ENCODE measurements around the gene DCTPP1.

DCTPP1 gene

DNA sequence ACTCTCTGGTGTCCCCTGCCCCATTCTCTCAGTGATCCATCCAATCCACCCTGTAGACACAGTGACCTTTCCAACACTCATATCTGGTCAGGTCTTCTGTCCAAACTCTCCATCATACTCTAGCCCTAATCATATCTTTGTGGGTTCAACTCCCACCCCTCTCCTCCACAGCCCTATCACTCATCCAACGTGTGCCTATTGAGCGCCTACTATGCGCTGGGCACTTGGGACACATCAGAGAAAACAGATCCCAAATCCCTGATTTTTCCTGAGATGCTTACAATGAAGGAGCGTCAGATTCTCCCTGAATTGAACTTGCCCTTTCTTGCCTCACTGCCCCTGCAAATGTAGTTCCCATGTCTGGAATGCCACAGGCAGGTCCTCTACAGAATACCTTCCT lies 1.8 kb downstream of the DCTPP1 start:
- Histone ChIP-seq H3K79me2 (ENCODE audit: control insufficient read depth, insufficient read depth, low read length) (peaks cover 4% of the 10 kb centered on the region), H3K56ac (ENCODE audit: low read length) (no peak overlapping the region), H3K27me3 (ENCODE audit: insufficient read depth, low read length, poor library complexity) (no peaks in the 10 kb centered on the region), H3K18ac (ENCODE audit: low read length) (no peak overlapping the region), H3K23ac (ENCODE audit: low read length) (no peak overlapping the region), H3K4me1 (ENCODE audit: control insufficient read depth, low read depth, low read length) (peaks cover 2% of the 10 kb centered on the region), H4K5ac (ENCODE audit: low read length) (no peak overlapping the region), H3K4me3 (ENCODE audit: low read length) (no peak overlapping the region), H2BK15ac (replicated peaks; ENCODE audit: low read depth) (no peak overlapping the region), H3K79me1 (ENCODE audit: low read length) (peaks cover 10% of the 10 kb centered on the region), H4K8ac (ENCODE audit: low read depth, low read length) (no peak overlapping the region), H3K27ac (ENCODE audit: low read depth, low read length) (no peak overlapping the region), H2BK120ac (ENCODE audit: low read depth, low read length) (no peak overlapping the region), H2AK5ac (ENCODE audit: low read length) (no peak overlapping the region), H3K36me3 (ENCODE audit: control insufficient read depth, insufficient read depth, low read length) (peaks cover 7% of the 10 kb centered on the region), H2BK5ac (ENCODE audit: low read length) (no peak overlapping the region), H3K4me2 (ENCODE audit: low read length) (no peak overlapping the region), H3K4ac (ENCODE audit: low read depth, low read length) (no peak overlapping the region), H3K9ac (ENCODE audit: low read length) (no peak overlapping the region)
- DNase-seq = no peak
- no CpG with 5 or more reads among the region's 4 CpGs for WGBS (ENCODE audit: extremely low coverage, insufficient coverage, low lambda C conversion rate)

DNA sequence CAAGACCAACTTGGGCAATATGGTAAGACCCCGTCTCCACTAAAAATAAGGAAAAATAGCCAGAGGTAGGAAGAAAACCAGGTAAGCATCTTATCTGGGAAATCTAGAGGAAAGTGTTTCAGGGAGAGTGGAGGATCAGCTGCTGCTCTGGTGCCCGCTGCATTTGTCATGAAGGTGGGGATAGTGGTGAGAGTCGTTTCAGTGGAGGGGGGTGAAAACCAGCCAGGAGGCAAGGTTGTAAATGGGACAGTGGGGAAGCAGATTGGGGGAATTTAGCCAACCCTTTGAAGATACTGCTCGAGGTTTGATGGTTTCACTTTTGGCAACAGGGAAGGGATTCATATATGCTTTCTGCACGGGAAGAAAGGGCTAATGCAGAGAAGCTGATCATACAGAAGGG lies 8.8 kb downstream of the DCTPP1 start:
- no peak overlapping the region for H2BK15ac ChIP-seq (replicated peaks; ENCODE audit: low read depth)
- no peak overlapping the region for H2AK5ac ChIP-seq (ENCODE audit: low read length)
- H3K36me3 ChIP-seq (ENCODE audit: control insufficient read depth, insufficient read depth, low read length) = peaks cover 9% of the 10 kb centered on the region
- no peak overlapping the region for H3K4ac ChIP-seq (ENCODE audit: low read depth, low read length)
- H3K9ac ChIP-seq (ENCODE audit: low read length) = no peak overlapping the region
- no peak for DNase-seq
- H3K23ac ChIP-seq (ENCODE audit: low read length) = no peak overlapping the region
- no peak overlapping the region for H3K56ac ChIP-seq (ENCODE audit: low read length)
- no peak overlapping the region for H3K4me2 ChIP-seq (ENCODE audit: low read length)
- no peak overlapping the region for H3K4me3 ChIP-seq (ENCODE audit: low read length)
- no peak overlapping the region for H3K18ac ChIP-seq (ENCODE audit: low read length)
- H3K27ac ChIP-seq (ENCODE audit: low read depth, low read length) = no peak overlapping the region
- H3K4me1 ChIP-seq (ENCODE audit: control insufficient read depth, low read depth, low read length) = no peaks in the 10 kb centered on the region
- H3K79me2 ChIP-seq (ENCODE audit: control insufficient read depth, insufficient read depth, low read length) = no peaks in the 10 kb centered on the region
- no peak overlapping the region for H4K5ac ChIP-seq (ENCODE audit: low read length)
- no peak overlapping the region for H2BK5ac ChIP-seq (ENCODE audit: low read length)
- peaks cover 4% of the 10 kb centered on the region for H3K79me1 ChIP-seq (ENCODE audit: low read length)
- no peaks in the 10 kb centered on the region for H3K27me3 ChIP-seq (ENCODE audit: insufficient read depth, low read length, poor library complexity)
- no CpG with 5 or more reads among the region's 5 CpGs for WGBS (ENCODE audit: extremely low coverage, insufficient coverage, low lambda C conversion rate)
- H4K8ac ChIP-seq (ENCODE audit: low read depth, low read length) = no peak overlapping the region
- no peak overlapping the region for H2BK120ac ChIP-seq (ENCODE audit: low read depth, low read length)

- H3K36me3 ChIP-seq (ENCODE audit: control insufficient read depth, insufficient read depth, low read length) = peaks cover 3% of the 10 kb centered on the region
- WGBS (ENCODE audit: extremely low coverage, insufficient coverage, low lambda C conversion rate) = no CpG with 5 or more reads among the region's 31 CpGs
- peak overlapping the region; percentile 78 for H3K4me2 ChIP-seq (ENCODE audit: low read length)
These were observed 11.3 kb downstream of the DCTPP1 start for GRCh38 chr16:30418350-30419181.

GRCh38 chr16:30417529-30418349 lies 12.1 kb downstream of the DCTPP1 start:
- Histone ChIP-seq H2BK5ac (ENCODE audit: low read length) (no peak overlapping the region), H3K27me3 (ENCODE audit: insufficient read depth, low read length, poor library complexity) (no peaks in the 10 kb centered on the region), H3K18ac (ENCODE audit: low read length) (peak overlapping the region; percentile 33), H2BK15ac (replicated peaks; ENCODE audit: low read depth) (no peak overlapping the region), H3K23ac (ENCODE audit: low read length) (no peak overlapping the region), H3K79me2 (ENCODE audit: control insufficient read depth, insufficient read depth, low read length) (no peaks in the 10 kb centered on the region), H3K4me2 (ENCODE audit: low read length) (peak overlapping the region; percentile 78), H4K5ac (ENCODE audit: low read length) (no peak overlapping the region), H3K9ac (ENCODE audit: low read length) (peak overlapping the region; percentile 82), H2AK5ac (ENCODE audit: low read length) (no peak overlapping the region), H3K79me1 (ENCODE audit: low read length) (no peaks in the 10 kb centered on the region), H2BK120ac (ENCODE audit: low read depth, low read length) (no peak overlapping the region), H3K4ac (ENCODE audit: low read depth, low read length) (peak overlapping the region; percentile 2), H3K36me3 (ENCODE audit: control insufficient read depth, insufficient read depth, low read length) (peaks cover 2% of the 10 kb centered on the region), H3K56ac (ENCODE audit: low read length) (peak overlapping the region; percentile 89), H3K4me1 (ENCODE audit: control insufficient read depth, low read depth, low read length) (no peaks in the 10 kb centered on the region), H4K8ac (ENCODE audit: low read depth, low read length) (no peak overlapping the region), H3K27ac (ENCODE audit: low read depth, low read length) (peak overlapping the region; percentile 24), H3K4me3 (ENCODE audit: low read length) (peak overlapping the region; percentile 35)
- peak; percentile 98 for DNase-seq
- WGBS (ENCODE audit: extremely low coverage, insufficient coverage, low lambda C conversion rate) = no CpG with 5 or more reads among the region's 140 CpGs

More at GRCh38 chr16:30418350-30419181, 11.3 kb downstream of the DCTPP1 start:
- H3K27me3 ChIP-seq (ENCODE audit: insufficient read depth, low read length, poor library complexity) = no peaks in the 10 kb centered on the region
- no peak overlapping the region for H2BK15ac ChIP-seq (replicated peaks; ENCODE audit: low read depth)
- no peak overlapping the region for H4K8ac ChIP-seq (ENCODE audit: low read depth, low read length)
- peak overlapping the region; percentile 2 for H3K4ac ChIP-seq (ENCODE audit: low read depth, low read length)
- no peak overlapping the region for H3K18ac ChIP-seq (ENCODE audit: low read length)
- no peak for DNase-seq
- no peak overlapping the region for H3K4me3 ChIP-seq (ENCODE audit: low read length)
- no peaks in the 10 kb centered on the region for H3K79me2 ChIP-seq (ENCODE audit: control insufficient read depth, insufficient read depth, low read length)
- no peak overlapping the region for H3K23ac ChIP-seq (ENCODE audit: low read length)
- no peak overlapping the region for H2BK5ac ChIP-seq (ENCODE audit: low read length)
- H4K5ac ChIP-seq (ENCODE audit: low read length) = no peak overlapping the region
- H3K4me1 ChIP-seq (ENCODE audit: control insufficient read depth, low read depth, low read length) = no peaks in the 10 kb centered on the region
- peak overlapping the region; percentile 89 for H3K56ac ChIP-seq (ENCODE audit: low read length)
- H2AK5ac ChIP-seq (ENCODE audit: low read length) = no peak overlapping the region
- H3K79me1 ChIP-seq (ENCODE audit: low read length) = no peaks in the 10 kb centered on the region
- H2BK120ac ChIP-seq (ENCODE audit: low read depth, low read length) = no peak overlapping the region
- H3K27ac ChIP-seq (ENCODE audit: low read depth, low read length) = peak overlapping the region; percentile 24
- peak overlapping the region; percentile 82 for H3K9ac ChIP-seq (ENCODE audit: low read length)

DNA sequence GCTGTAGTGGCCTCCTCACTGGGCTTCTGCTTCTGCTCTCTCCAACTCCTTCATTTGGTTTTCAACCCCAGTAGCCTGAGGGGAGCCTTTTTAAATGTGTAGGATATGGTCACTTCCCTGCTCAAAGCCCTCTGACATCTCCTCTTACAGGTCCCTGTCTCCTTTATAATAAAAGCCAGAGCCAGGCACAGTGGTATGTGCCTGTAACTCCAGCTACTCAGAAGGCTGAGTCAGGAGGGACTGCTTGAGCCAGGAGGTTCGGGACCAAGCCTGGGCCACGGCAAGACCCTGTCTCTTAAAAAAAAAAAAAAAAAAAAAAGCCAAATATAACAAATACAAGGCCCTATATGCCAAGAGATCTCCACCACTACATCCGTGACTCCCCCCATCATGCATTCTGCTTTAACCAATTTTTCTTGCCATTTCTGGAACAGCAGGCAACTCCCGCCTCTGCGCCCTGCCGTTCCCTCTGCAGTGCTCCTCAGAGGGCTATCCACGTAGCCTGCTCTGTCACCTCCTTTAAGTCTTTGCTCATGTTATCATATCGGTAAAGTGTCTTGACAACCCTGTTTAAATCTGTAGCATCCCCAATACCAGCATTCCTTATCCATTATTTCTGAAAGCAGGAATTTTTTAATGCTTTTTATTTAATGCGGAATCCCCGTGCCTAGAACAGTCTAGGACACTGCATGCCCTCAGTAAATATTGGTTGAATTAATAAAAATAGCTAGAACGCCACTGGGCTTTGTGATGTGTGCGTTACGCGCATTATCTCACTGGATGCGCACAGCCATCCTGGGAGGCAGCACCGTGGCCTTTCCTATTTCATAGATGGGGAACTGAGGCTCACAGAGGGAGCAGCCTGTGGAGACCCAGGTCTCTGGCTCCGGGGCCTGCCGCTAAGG lies 13.0 kb downstream of the DCTPP1 start:
- no peak overlapping the region for H3K4ac ChIP-seq (ENCODE audit: low read depth, low read length)
- H3K79me1 ChIP-seq (ENCODE audit: low read length) = no peaks in the 10 kb centered on the region
- H3K4me2 ChIP-seq (ENCODE audit: low read length) = peak overlapping the region; percentile 78
- no peak overlapping the region for H2BK15ac ChIP-seq (replicated peaks; ENCODE audit: low read depth)
- peak overlapping the region; percentile 33 for H3K18ac ChIP-seq (ENCODE audit: low read length)
- WGBS (ENCODE audit: extremely low coverage, insufficient coverage, low lambda C conversion rate) = no CpG with 5 or more reads among the region's 18 CpGs
- H3K4me1 ChIP-seq (ENCODE audit: control insufficient read depth, low read depth, low read length) = no peaks in the 10 kb centered on the region
- peak overlapping the region; percentile 82 for H3K9ac ChIP-seq (ENCODE audit: low read length)
- no peak overlapping the region for H2BK120ac ChIP-seq (ENCODE audit: low read depth, low read length)
- H2AK5ac ChIP-seq (ENCODE audit: low read length) = no peak overlapping the region
- H3K4me3 ChIP-seq (ENCODE audit: low read length) = no peak overlapping the region
- no peak overlapping the region for H2BK5ac ChIP-seq (ENCODE audit: low read length)
- H3K23ac ChIP-seq (ENCODE audit: low read length) = no peak overlapping the region
- H3K27me3 ChIP-seq (ENCODE audit: insufficient read depth, low read length, poor library complexity) = no peaks in the 10 kb centered on the region
- no peaks in the 10 kb centered on the region for H3K79me2 ChIP-seq (ENCODE audit: control insufficient read depth, insufficient read depth, low read length)
- H4K8ac ChIP-seq (ENCODE audit: low read depth, low read length) = no peak overlapping the region
- no peak overlapping the region for H3K27ac ChIP-seq (ENCODE audit: low read depth, low read length)
- peaks cover 2% of the 10 kb centered on the region for H3K36me3 ChIP-seq (ENCODE audit: control insufficient read depth, insufficient read depth, low read length)
- no peak overlapping the region for H4K5ac ChIP-seq (ENCODE audit: low read length)
- H3K56ac ChIP-seq (ENCODE audit: low read length) = peak overlapping the region; percentile 89
- peak; percentile 26 for DNase-seq
